Adrenal gland (tissue), 12 donors: ENCODE measurements around the gene CANX. TPM values are rescaled to one million over a fixed set of nuclear protein-coding genes. Genes with fewer than 3 reads are reported as not detected.

Experiments
- DNase-seq, 7 donors: peaks; one replicate each; pipeline ENCODE4 v3.0.0-alpha.2; 2019 to 2020
- H3K27ac ChIP-seq, 5 donors: fragments of 200-600 bp; sonication (generic) in 4 of 5; 1 replicate in 3 of 5; 2 replicates in 2 of 5; pipeline versions ENCODE4 v1.5.1 to v1.8.0; 2016 to 2020; ENCODE audit warnings: mild to moderate bottlenecking in 1 of 5
- H3K27me3 ChIP-seq: fragments of 200-600 bp; 2 replicates; pipeline ENCODE4 v1.8.0; 2021
- H3K36me3 ChIP-seq, 2 donors: fragments of 200-600 bp; replicated peaks in 1 of 2; 1 replicate in 1 of 2; 2 replicates in 1 of 2; pipeline versions ENCODE4 v1.5.1 to v1.8.0; 2018 to 2022
- H3K4me1 ChIP-seq, 2 donors: fragments of 200-600 bp; replicated peaks in 1 of 2; 1 replicate in 1 of 2; 2 replicates in 1 of 2; pipeline versions ENCODE4 v1.5.1 to v1.8.0; 2018 to 2021
- H3K4me3 ChIP-seq, 4 donors: fragments of 200-600 bp; sonication (generic) in 3 of 4; one replicate each; pipeline ENCODE4 v1.5.1; 2016 to 2018
- H3K9me3 ChIP-seq, 3 donors: fragments of 200-600 bp; sonication (generic) in 1 of 3; replicated peaks in 1 of 3; 1 replicate in 2 of 3; 2 replicates in 1 of 3; pipeline versions ENCODE4 v1.5.1 to v1.8.0; 2016 to 2021
- POLR2A ChIP-seq, 2 donors: fragments of 450-650 bp; IDR thresholded peaks; one replicate each; pipeline ENCODE4 v1.6.1; 2017; ENCODE audit warnings: antibody characterized with exemption in 2 of 2, mild to moderate bottlenecking in 2 of 2, moderate library complexity in 1 of 2
- WGBS, 4 donors: extraction: QIAGEN DNeasy Blood & Tissue Kit in 2 of 4; methylation state at CpG; one replicate each; pipeline versions ENCODE4 v1.1.5 to v1.1.7; 2013 to 2017; 5-methylcytosine and 5-hydroxymethylcytosine counted together
- intact Hi-C, 2 donors: fragments of 100-400 bp; cut with DNase I; formaldehyde crosslinking; loops; one replicate each; pipeline versions ENCODE4 v1.14.1 to v1.15.0; 2022 to 2023
- polyA plus RNA-seq, 3 donors: library from polyadenylated mRNA; stranded (reverse); fragments of 200-250 nt in 2 of 3; fragments of 350-450 nt in 1 of 3; fragmentation: Illumina TruSeq in 1 of 3; extraction: RNeasy Lipid Tissue Mini Kit (QIAGEN cat#74804) in 1 of 3; gene quantifications; one replicate each; pipeline ENCODE4 v1.2.3, GENCODE V29; 2013 to 2014
- total RNA-seq, 9 donors: library from RNA; depleted of rRNA in 4 of 9; stranded (reverse); fragments of >200 nt in 4 of 9; fragments of 120-200 nt in 1 of 9; fragmentation: NEBNext Ultra II Directional in 1 of 9; extraction: Animal tissue kit (Norgen Biotek cat#: 25700) in 1 of 9; gene quantifications; one replicate each; pipeline versions ENCODE4 v1.1.0 to v1.2.4, GENCODE V29; 2013 to 2023
- TF ChIP-seq, protein P1 (sequence below), 6 experiments: fragments of 450-650 bp in 4 of 6; fragments of 200-600 bp in 2 of 6; sonication (generic) in 1 of 6; IDR thresholded peaks; 1 replicate in 5 of 6; 2 replicates in 1 of 6; pipeline versions ENCODE4 v1.5.1 to v1.8.0; 2016 to 2021; ENCODE audit warnings: antibody characterized with exemption in 6 of 6, mild to moderate bottlenecking in 2 of 6, moderate library complexity in 1 of 6
- donor health status: healthy with polysubstance abuse.
- donor health status: Bipolar disorder and iron deficiency.
- donor health status: DM: yes; HTN: yes; CAD: no.
- donor health status: DM: no; HTN: no; CAD: no.
- donor health status: DM: no; HTN: no; CAD: no.
- donor health status: DM: yes; HTN: yes; CAD: no.

Gene CANX
- total and polyA plus RNA-seq, 12 donors, result 80.0 to 1,022 (median 394) TPM

DNA sequence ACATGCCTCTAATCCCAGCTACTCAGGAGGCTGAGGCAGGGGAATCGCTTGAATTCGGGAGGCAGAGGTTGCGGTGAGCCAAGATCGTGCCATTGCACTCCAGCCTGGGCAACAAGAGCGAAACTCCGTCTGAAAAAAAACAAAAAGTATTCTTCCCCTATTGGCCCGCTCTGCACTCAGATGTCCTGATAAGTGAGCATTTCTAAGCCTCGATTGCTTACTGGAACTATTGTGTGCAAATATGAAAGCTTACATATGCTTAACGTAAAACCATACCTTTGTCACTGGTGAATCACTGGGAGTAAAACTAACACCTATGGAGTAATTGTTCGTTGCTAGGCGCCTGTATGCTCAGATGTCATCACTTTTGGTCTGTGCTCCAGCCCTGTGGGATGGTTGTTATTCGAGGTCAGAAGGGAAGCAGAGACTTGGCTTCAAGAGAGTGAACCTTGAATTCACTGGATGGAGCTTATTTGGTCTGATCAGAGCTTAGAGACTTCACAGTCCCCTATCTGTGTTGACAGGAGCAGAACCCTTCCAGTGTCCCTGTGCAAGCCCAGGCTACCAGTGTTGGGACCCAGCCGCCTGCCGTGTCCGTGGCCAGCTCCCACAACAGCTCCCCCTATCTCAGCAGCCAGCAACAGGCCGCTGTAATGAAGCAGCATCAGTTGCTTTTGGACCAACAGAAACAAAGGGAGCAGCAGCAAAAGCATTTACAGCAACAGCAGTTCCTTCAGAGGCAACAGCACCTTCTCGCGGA lies 69.7 kb downstream of the CANX start:
- Histone ChIP-seq H3K9me3 (no peaks in the 10 kb centered on the region), H3K27ac (no peak overlapping the region), H3K36me3 (peaks cover 0 to 73% of the 10 kb centered on the region in 2 donors), H3K4me1 (peaks cover 23 to 43% of the 10 kb centered on the region in 2 donors), H3K4me3 (no peak overlapping the region), H3K27me3 (no peaks in the 10 kb centered on the region)
- DNase-seq, result no peak
- no peak for TF ChIP-seq POLR2A (IDR thresholded peaks at IDR 0.05)
- TF ChIP-seq, protein P1, sequence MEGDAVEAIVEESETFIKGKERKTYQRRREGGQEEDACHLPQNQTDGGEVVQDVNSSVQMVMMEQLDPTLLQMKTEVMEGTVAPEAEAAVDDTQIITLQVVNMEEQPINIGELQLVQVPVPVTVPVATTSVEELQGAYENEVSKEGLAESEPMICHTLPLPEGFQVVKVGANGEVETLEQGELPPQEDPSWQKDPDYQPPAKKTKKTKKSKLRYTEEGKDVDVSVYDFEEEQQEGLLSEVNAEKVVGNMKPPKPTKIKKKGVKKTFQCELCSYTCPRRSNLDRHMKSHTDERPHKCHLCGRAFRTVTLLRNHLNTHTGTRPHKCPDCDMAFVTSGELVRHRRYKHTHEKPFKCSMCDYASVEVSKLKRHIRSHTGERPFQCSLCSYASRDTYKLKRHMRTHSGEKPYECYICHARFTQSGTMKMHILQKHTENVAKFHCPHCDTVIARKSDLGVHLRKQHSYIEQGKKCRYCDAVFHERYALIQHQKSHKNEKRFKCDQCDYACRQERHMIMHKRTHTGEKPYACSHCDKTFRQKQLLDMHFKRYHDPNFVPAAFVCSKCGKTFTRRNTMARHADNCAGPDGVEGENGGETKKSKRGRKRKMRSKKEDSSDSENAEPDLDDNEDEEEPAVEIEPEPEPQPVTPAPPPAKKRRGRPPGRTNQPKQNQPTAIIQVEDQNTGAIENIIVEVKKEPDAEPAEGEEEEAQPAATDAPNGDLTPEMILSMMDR (IDR thresholded peaks at IDR 0.05), result no peak
- 84 to 89% (median 87%) methylated on average over 17 to 18 of the region's 18 CpGs for WGBS, 4 donors
- intact Hi-C loops, result no loop called here

DNA sequence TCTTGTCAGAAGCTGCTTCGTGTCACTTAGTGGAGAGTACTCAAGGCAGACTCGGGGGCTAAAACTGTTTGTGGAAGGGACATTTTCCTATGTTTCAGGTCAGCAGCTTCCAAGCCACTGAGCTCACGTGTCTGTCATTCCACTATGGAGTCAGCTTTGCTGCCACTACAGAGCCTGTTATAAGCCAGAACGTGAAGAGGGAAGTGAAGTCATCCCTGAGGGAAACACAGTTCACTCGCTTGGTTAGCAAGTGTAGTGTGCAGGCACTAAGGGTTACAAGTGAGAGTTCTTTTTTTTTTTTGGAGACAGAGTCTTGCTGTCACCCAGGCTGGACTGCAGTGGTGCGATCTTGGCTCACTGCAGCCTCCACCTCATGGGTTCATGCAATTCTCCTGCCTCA lies 70.5 kb downstream of the CANX start:
- intact Hi-C loops, result no loop called here
- peaks cover 17 to 35% of the 10 kb centered on the region in 2 donors for H3K4me1 ChIP-seq
- no peaks in the 10 kb centered on the region for H3K27me3 ChIP-seq
- no peak overlapping the region for H3K27ac ChIP-seq
- TF ChIP-seq POLR2A (IDR thresholded peaks at IDR 0.05), result no peak
- WGBS, 4 donors, result 80 to 91% (median 82%) methylated on average over 6 of the region's 6 CpGs
- peaks cover 0 to 81% of the 10 kb centered on the region in 2 donors for H3K36me3 ChIP-seq
- DNase-seq, result no peak
- H3K9me3 ChIP-seq, result no peaks in the 10 kb centered on the region
- no peak overlapping the region for H3K4me3 ChIP-seq

DNA sequence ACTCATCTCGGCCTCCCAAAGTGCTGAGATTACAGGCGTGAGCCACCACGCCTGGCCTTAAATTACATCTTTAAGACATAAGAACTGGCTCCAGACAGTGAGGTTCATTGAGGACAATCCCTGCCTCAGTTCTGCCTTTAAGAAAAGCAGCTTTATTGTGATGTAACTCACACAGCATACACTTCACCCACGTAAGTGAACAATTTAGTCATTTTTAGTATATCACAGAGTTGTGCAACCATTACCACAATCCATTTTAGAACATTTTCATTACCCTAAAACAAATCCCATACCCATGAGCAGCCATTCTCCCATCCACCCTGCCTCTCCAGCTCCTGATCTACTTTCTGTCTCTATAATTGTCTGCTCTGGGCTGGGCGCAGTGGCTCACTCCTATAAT lies 71.0 kb downstream of the CANX start:
- TF ChIP-seq POLR2A (IDR thresholded peaks at IDR 0.05), result no peak
- TF ChIP-seq, protein P1 (IDR thresholded peaks at IDR 0.05), result no peak
- peaks cover 0 to 86% of the 10 kb centered on the region in 2 donors for H3K36me3 ChIP-seq
- intact Hi-C loops, result no loop called here

DNA sequence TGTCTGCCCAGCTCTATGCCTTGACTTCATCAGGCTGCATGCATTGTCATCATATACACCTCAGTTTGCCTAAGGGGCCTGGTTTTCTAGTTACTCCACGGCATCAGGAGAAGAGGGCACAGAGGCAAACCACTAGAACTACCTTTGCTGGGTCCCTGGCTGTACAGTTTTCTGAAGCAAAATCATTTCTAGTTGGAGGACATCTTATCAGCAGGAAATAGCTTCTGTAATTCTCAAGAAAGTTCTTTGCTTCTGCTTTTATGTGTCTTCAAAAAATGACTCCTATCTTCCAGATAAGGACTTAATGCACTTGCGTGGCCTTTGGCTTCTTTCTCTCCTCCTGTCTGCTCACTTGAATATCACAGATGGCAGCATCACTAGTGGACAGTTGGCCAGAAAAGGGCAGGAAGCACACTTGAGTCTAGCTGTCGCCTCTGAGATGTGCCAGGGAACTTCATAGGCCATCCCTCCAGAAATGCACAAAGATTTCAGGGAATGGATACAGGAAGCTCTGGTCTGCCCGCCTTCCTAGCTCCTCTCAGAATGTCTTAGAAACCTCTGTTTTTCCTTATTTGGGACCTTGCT lies 72.6 kb downstream of the CANX start:
- no peaks in the 10 kb centered on the region for H3K9me3 ChIP-seq
- intact Hi-C loops, result no loop called here
- no peak for DNase-seq
- no peaks in the 10 kb centered on the region for H3K27me3 ChIP-seq
- peaks cover 3 to 15% of the 10 kb centered on the region in 2 donors for H3K4me1 ChIP-seq
- H3K4me3 ChIP-seq, result no peak overlapping the region
- TF ChIP-seq, protein P1 (IDR thresholded peaks at IDR 0.05), result no peak
- no peak for TF ChIP-seq POLR2A (IDR thresholded peaks at IDR 0.05)
- peaks cover 0 to 92% of the 10 kb centered on the region in 2 donors for H3K36me3 ChIP-seq
- 64 to 84% (median 79%) methylated on average over 3 to 4 of the region's 4 CpGs for WGBS, 4 donors
- H3K27ac ChIP-seq, result no peak overlapping the region

More for the DNA sequence above, 71.0 kb downstream of the CANX start:
- Histone ChIP-seq H3K9me3 (no peaks in the 10 kb centered on the region), H3K27ac (no peak overlapping the region), H3K4me3 (no peak overlapping the region), H3K27me3 (no peaks in the 10 kb centered on the region), H3K4me1 (peaks cover 17 to 31% of the 10 kb centered on the region in 2 donors)
- WGBS, 4 donors, result 89 to 95% (median 90%) methylated on average over 5 of the region's 5 CpGs
- no peak for DNase-seq
